ENCODE measurements around the gene ZNF554.

The ZNF554 gene

GRCh38 chr19:2808129-2808941, 11.3 kb upstream of the ZNF554 start:
- Histone ChIP-seq H3K79me2 (ENCODE audit: low read length) (no peaks in the 10 kb centered on the region; the same call in 1 of the 2 replicates), H3K36me3 (replicated peaks; ENCODE audit: low read depth, low read length) (peaks cover 84% of the 10 kb centered on the region), H3K4me1 (ENCODE audit: low read length) (no peaks in the 10 kb centered on the region), H3K27me3 (ENCODE audit: low read depth, low read length) (no peaks in the 10 kb centered on the region), H3K9me3 (ENCODE audit: insufficient read depth, low read length) (no peaks in the 10 kb centered on the region), H3K4me3 (ENCODE audit: low read length) (no peak overlapping the region), H3K4me2 (ENCODE audit: low read length) (no peak overlapping the region), H3K27ac (ENCODE audit: low read length) (no peak overlapping the region), H4K20me1 (ENCODE audit: insufficient read depth, low read length) (no peaks in the 10 kb centered on the region; the same call in 1 of the 2 replicates), H2AFZ (ENCODE audit: low read depth, low read length) (no peak overlapping the region), H3K9ac (ENCODE audit: low read length) (no peak overlapping the region)
- TF ChIP-seq EZH2phosphoT487 (IDR thresholded peaks at IDR 0.05; ENCODE audit: low read depth), result no peak
- TF ChIP-seq, protein P1, sequence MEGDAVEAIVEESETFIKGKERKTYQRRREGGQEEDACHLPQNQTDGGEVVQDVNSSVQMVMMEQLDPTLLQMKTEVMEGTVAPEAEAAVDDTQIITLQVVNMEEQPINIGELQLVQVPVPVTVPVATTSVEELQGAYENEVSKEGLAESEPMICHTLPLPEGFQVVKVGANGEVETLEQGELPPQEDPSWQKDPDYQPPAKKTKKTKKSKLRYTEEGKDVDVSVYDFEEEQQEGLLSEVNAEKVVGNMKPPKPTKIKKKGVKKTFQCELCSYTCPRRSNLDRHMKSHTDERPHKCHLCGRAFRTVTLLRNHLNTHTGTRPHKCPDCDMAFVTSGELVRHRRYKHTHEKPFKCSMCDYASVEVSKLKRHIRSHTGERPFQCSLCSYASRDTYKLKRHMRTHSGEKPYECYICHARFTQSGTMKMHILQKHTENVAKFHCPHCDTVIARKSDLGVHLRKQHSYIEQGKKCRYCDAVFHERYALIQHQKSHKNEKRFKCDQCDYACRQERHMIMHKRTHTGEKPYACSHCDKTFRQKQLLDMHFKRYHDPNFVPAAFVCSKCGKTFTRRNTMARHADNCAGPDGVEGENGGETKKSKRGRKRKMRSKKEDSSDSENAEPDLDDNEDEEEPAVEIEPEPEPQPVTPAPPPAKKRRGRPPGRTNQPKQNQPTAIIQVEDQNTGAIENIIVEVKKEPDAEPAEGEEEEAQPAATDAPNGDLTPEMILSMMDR (IDR thresholded peaks at IDR 0.05; ENCODE audit: low read depth, low read length), result no peak

- no peak overlapping the region for H3K4me2 ChIP-seq (ENCODE audit: low read length)
- no peaks in the 10 kb centered on the region; the same call in 1 of the 2 replicates for H3K79me2 ChIP-seq (ENCODE audit: low read length)
- no peak overlapping the region for H2AFZ ChIP-seq (ENCODE audit: low read depth, low read length)
- H3K9ac ChIP-seq (ENCODE audit: low read length), result no peak overlapping the region
- no peaks in the 10 kb centered on the region for H3K9me3 ChIP-seq (ENCODE audit: insufficient read depth, low read length)
- no peak overlapping the region for H3K27ac ChIP-seq (ENCODE audit: low read length)
- H3K36me3 ChIP-seq (replicated peaks; ENCODE audit: low read depth, low read length), result peaks cover 87% of the 10 kb centered on the region
- no peaks in the 10 kb centered on the region for H3K4me1 ChIP-seq (ENCODE audit: low read length)
- no peaks in the 10 kb centered on the region for H3K27me3 ChIP-seq (ENCODE audit: low read depth, low read length)
- no peak overlapping the region for H3K4me3 ChIP-seq (ENCODE audit: low read length)
- no peak for TF ChIP-seq EZH2phosphoT487 (IDR thresholded peaks at IDR 0.05; ENCODE audit: low read depth)
- TF ChIP-seq, protein P1 (IDR thresholded peaks at IDR 0.05; ENCODE audit: low read depth, low read length), result no peak
- H4K20me1 ChIP-seq (ENCODE audit: insufficient read depth, low read length), result no peaks in the 10 kb centered on the region; the same call in 1 of the 2 replicates
Observed at GRCh38 chr19:2809387-2810140, 10.1 kb upstream of the ZNF554 start.

GRCh38 chr19:2810141-2811091, 9.3 kb upstream of the ZNF554 start:
- Histone ChIP-seq H3K4me1 (ENCODE audit: low read length) (no peaks in the 10 kb centered on the region), H3K4me2 (ENCODE audit: low read length) (no peak overlapping the region), H2AFZ (ENCODE audit: low read depth, low read length) (no peak overlapping the region), H3K27ac (ENCODE audit: low read length) (no peak overlapping the region), H3K4me3 (ENCODE audit: low read length) (no peak overlapping the region), H3K79me2 (ENCODE audit: low read length) (no peaks in the 10 kb centered on the region), H4K20me1 (ENCODE audit: insufficient read depth, low read length) (no peaks in the 10 kb centered on the region; the same call in 1 of the 2 replicates), H3K36me3 (replicated peaks; ENCODE audit: low read depth, low read length) (peaks cover 89% of the 10 kb centered on the region), H3K9me3 (ENCODE audit: insufficient read depth, low read length) (no peaks in the 10 kb centered on the region), H3K27me3 (ENCODE audit: low read depth, low read length) (no peaks in the 10 kb centered on the region), H3K9ac (ENCODE audit: low read length) (no peak overlapping the region)
- TF ChIP-seq, protein P1 (IDR thresholded peaks at IDR 0.05; ENCODE audit: low read depth, low read length), result no peak
- no peak for TF ChIP-seq EZH2phosphoT487 (IDR thresholded peaks at IDR 0.05; ENCODE audit: low read depth)
